ENCODE data around the gene SRF. TPM values are rescaled to one million over a fixed set of nuclear protein-coding genes. Genes with fewer than 3 reads are reported as not detected.

The SRF gene
- total RNA-seq, 3 donors from 2014 or later (not counting 1 experiment from before 2014, with no cell fraction given) = 31.6 to 33.0 (median 32.0) TPM

- Histone ChIP-seq H3K9me3 (ENCODE audit: control insufficient read depth, insufficient read depth, low read length) (no peaks in the 10 kb centered on the region), H3K4me1 (ENCODE audit: control insufficient read depth, insufficient read depth, low read length) (no peaks in the 10 kb centered on the region), H3K27ac (ENCODE audit: low read length) (no peak overlapping the region), H3K27me3 (ENCODE audit: control insufficient read depth, insufficient read depth, low read length) (no peaks in the 10 kb centered on the region), H3K36me3 (ENCODE audit: control insufficient read depth, insufficient read depth, low read length) (no peaks in the 10 kb centered on the region), H3K4me3 (ENCODE audit: low read length) (no peak overlapping the region)
- Mint-ChIP-seq H3K9me3 (no peaks in the 10 kb centered on the region), H3K36me3 (no peaks in the 10 kb centered on the region), H3K27ac (no peak overlapping the region), H3K27me3 (ENCODE audit: low read depth in 2 of 2) (no peaks in the 10 kb centered on the region), H3K4me1 (no peaks in the 10 kb centered on the region), H3K4me3 (no peak overlapping the region)
- TF ChIP-seq, protein P1, sequence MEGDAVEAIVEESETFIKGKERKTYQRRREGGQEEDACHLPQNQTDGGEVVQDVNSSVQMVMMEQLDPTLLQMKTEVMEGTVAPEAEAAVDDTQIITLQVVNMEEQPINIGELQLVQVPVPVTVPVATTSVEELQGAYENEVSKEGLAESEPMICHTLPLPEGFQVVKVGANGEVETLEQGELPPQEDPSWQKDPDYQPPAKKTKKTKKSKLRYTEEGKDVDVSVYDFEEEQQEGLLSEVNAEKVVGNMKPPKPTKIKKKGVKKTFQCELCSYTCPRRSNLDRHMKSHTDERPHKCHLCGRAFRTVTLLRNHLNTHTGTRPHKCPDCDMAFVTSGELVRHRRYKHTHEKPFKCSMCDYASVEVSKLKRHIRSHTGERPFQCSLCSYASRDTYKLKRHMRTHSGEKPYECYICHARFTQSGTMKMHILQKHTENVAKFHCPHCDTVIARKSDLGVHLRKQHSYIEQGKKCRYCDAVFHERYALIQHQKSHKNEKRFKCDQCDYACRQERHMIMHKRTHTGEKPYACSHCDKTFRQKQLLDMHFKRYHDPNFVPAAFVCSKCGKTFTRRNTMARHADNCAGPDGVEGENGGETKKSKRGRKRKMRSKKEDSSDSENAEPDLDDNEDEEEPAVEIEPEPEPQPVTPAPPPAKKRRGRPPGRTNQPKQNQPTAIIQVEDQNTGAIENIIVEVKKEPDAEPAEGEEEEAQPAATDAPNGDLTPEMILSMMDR (IDR thresholded peaks at IDR 0.05) = no peak
- WGBS (ENCODE audit: insufficient coverage) = 90% methylated on average over 6 of the region's 6 CpGs
- ATAC-seq (no peak), DNase-seq (no peak)
- intact Hi-C loops (cut with micrococcal nuclease) = no loop called here
Observed at GRCh38 chr6:43124481-43124880, 46.6 kb upstream of the SRF start.

DNA sequence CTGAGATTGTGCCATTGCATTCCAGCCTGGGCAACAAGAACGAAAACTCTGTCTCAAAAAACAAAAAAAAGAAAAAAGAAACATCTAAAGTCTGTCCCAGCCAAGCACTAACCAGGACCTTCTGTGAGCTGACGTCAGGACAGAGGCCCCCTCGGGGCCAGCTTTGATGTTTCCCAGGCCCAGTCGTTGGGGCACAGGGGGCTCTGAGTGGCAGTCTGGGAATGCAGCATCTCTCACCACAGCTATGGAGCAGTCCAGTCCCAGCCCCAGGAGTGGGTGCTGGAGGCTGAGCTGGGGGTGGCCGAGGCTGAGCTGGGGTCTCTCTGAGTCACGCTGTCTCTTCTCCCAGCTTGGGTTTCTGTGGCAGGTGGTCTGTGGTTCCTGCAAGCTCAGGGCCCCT, 46.0 kb upstream of the SRF start:
- no peaks in the 10 kb centered on the region for H3K27me3 ChIP-seq (ENCODE audit: control insufficient read depth, insufficient read depth, low read length)
- H3K9me3 ChIP-seq (ENCODE audit: control insufficient read depth, insufficient read depth, low read length) = no peaks in the 10 kb centered on the region
- H3K36me3 ChIP-seq (ENCODE audit: control insufficient read depth, insufficient read depth, low read length) = no peaks in the 10 kb centered on the region
- intact Hi-C loops (cut with micrococcal nuclease) = no loop called here
- H3K4me1 ChIP-seq (ENCODE audit: control insufficient read depth, insufficient read depth, low read length) = no peaks in the 10 kb centered on the region
- Mint-ChIP-seq H3K36me3 (no peaks in the 10 kb centered on the region), H3K4me1 (no peaks in the 10 kb centered on the region), H3K27ac (no peak overlapping the region), H3K4me3 (no peak overlapping the region), H3K27me3 (ENCODE audit: low read depth in 2 of 2) (no peaks in the 10 kb centered on the region), H3K9me3 (no peaks in the 10 kb centered on the region)
- H3K27ac ChIP-seq (ENCODE audit: low read length) = no peak overlapping the region
- H3K4me3 ChIP-seq (ENCODE audit: low read length) = no peak overlapping the region
- ATAC-seq = no peak
- no peak for DNase-seq
- TF ChIP-seq, protein P1 (IDR thresholded peaks at IDR 0.05) = no peak
- WGBS (ENCODE audit: insufficient coverage) = 68% methylated on average over 6 of the region's 6 CpGs

DNA sequence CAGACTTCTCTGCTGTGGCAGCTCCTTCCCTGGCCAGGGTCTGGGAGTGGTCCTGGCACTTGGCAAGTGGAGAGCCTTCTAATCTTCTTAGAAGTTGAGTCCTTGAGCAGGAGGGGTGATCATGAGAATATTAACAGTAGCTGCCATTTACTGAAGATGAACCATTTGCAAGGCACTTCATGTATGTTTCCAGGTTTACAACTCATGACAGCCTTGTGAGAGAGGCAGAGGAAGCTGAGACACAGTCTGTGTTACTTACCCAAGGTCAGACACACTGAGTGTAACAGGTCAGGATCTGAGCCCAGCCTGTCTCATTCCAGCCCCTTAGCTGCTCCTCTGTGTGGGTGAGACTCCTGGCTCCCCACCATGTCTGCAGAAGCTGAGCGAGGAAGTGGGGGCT, 45.5 kb upstream of the SRF start:
- Mint-ChIP-seq H3K4me3 (no peak overlapping the region), H3K27ac (no peak overlapping the region)
- TF ChIP-seq, protein P1 (IDR thresholded peaks at IDR 0.05) = no peak

DNA sequence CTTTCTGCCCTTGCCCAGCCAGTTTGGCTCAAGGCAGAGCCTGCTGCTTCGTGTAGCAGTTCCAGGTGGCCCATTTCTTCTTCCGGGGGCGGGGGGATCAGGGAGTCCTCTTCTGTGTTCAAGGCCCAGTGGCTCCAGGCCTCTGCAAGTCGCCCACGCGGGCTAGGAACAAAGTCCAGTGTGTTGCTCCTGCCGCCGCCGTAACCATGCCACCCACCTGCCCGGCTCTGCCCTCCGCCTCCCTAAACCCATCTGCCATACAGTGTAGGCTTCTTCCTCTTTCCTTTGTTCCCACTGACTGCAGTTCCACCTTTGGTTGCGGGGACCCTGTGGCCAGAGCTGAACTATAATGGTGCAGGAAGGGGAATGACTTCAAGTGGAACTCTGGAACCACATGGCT, 43.9 kb upstream of the SRF start:
- no peaks in the 10 kb centered on the region for H3K9me3 Mint-ChIP-seq
- no peaks in the 10 kb centered on the region for H3K4me1 ChIP-seq (ENCODE audit: control insufficient read depth, insufficient read depth, low read length)
- no peaks in the 10 kb centered on the region for H3K36me3 ChIP-seq (ENCODE audit: control insufficient read depth, insufficient read depth, low read length)
- no peaks in the 10 kb centered on the region for H3K27me3 ChIP-seq (ENCODE audit: control insufficient read depth, insufficient read depth, low read length)
- no peak overlapping the region for H3K27ac Mint-ChIP-seq
- H3K4me3 ChIP-seq (ENCODE audit: low read length) = no peak overlapping the region
- intact Hi-C loops (cut with micrococcal nuclease) = no loop called here
- H3K27me3 Mint-ChIP-seq (ENCODE audit: low read depth in 2 of 2) = no peaks in the 10 kb centered on the region
- no peak overlapping the region for H3K4me3 Mint-ChIP-seq
- H3K4me1 Mint-ChIP-seq = no peaks in the 10 kb centered on the region
- WGBS (ENCODE audit: insufficient coverage) = 83% methylated on average over 12 of the region's 12 CpGs
- no peaks in the 10 kb centered on the region for H3K36me3 Mint-ChIP-seq
- DNase-seq (no peak), ATAC-seq (no peak)
- H3K27ac ChIP-seq (ENCODE audit: low read length) = no peak overlapping the region
- TF ChIP-seq, protein P1 (IDR thresholded peaks at IDR 0.05) = no peak
- H3K9me3 ChIP-seq (ENCODE audit: control insufficient read depth, insufficient read depth, low read length) = no peaks in the 10 kb centered on the region

More for the DNA sequence above, 45.5 kb upstream of the SRF start:
- Mint-ChIP-seq H3K9me3 (no peaks in the 10 kb centered on the region), H3K4me1 (no peaks in the 10 kb centered on the region), H3K36me3 (no peaks in the 10 kb centered on the region), H3K27me3 (ENCODE audit: low read depth in 2 of 2) (no peaks in the 10 kb centered on the region)
- Histone ChIP-seq H3K27me3 (ENCODE audit: control insufficient read depth, insufficient read depth, low read length) (no peaks in the 10 kb centered on the region), H3K27ac (ENCODE audit: low read length) (no peak overlapping the region), H3K9me3 (ENCODE audit: control insufficient read depth, insufficient read depth, low read length) (no peaks in the 10 kb centered on the region), H3K4me1 (ENCODE audit: control insufficient read depth, insufficient read depth, low read length) (no peaks in the 10 kb centered on the region), H3K36me3 (ENCODE audit: control insufficient read depth, insufficient read depth, low read length) (no peaks in the 10 kb centered on the region), H3K4me3 (ENCODE audit: low read length) (no peak overlapping the region)
- WGBS (ENCODE audit: insufficient coverage) = 89% methylated on average over 1 of the region's 1 CpG
- DNase-seq (no peak), ATAC-seq (no peak)
- intact Hi-C loops (cut with micrococcal nuclease) = no loop called here

All from natural killer cell (primary cell).